ENCODE data around the gene DLG4.

DLG4 gene

GRCh38 chr17:7237761-7238419 is 18.3 kb upstream of the DLG4 start:
- TF ChIP-seq OSR1 (CRISPR knock-in tag; IDR thresholded peaks at IDR 0.05): no peak
- peak; percentile 3 for ATAC-seq

- ATAC-seq: no peak
- TF ChIP-seq, protein P1, sequence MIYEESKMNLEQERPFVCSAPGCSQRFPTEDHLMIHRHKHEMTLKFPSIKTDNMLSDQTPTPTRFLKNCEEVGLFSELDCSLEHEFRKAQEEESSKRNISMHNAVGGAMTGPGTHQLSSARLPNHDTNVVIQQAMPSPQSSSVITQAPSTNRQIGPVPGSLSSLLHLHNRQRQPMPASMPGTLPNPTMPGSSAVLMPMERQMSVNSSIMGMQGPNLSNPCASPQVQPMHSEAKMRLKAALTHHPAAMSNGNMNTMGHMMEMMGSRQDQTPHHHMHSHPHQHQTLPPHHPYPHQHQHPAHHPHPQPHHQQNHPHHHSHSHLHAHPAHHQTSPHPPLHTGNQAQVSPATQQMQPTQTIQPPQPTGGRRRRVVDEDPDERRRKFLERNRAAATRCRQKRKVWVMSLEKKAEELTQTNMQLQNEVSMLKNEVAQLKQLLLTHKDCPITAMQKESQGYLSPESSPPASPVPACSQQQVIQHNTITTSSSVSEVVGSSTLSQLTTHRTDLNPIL (CRISPR knock-in tag; IDR thresholded peaks at IDR 0.05; ENCODE audit: low read depth): no peak
- TF ChIP-seq ISL1 (CRISPR knock-in tag; IDR thresholded peaks at IDR 0.05): no peak
- TF ChIP-seq TOX (CRISPR knock-in tag; IDR thresholded peaks at IDR 0.05; ENCODE audit: borderline replicate concordance): no peak
- no peak for TF ChIP-seq CSRNP3 (CRISPR knock-in tag; IDR thresholded peaks at IDR 0.05)
- no peak for TF ChIP-seq CSDC2 (CRISPR knock-in tag; IDR thresholded peaks at IDR 0.05)
- TF ChIP-seq ZC3H10 (CRISPR knock-in tag; IDR thresholded peaks at IDR 0.05): no peak
- TF ChIP-seq OSR1 (CRISPR knock-in tag; IDR thresholded peaks at IDR 0.05): no peak
- TF ChIP-seq ESRRG (CRISPR knock-in tag; IDR thresholded peaks at IDR 0.05): no peak
- no peak for TF ChIP-seq TCF4 (CRISPR knock-in tag; IDR thresholded peaks at IDR 0.05; ENCODE audit: borderline replicate concordance)
- TF ChIP-seq ZNF8 (CRISPR knock-in tag; IDR thresholded peaks at IDR 0.05): no peak
- no peak for TF ChIP-seq ZFP30 (CRISPR knock-in tag; IDR thresholded peaks at IDR 0.05)
- no peak for TF ChIP-seq ZNF565 (CRISPR knock-in tag; conservative IDR thresholded peaks at IDR 0.05; ENCODE audit: low read depth)
- TF ChIP-seq RARB (CRISPR knock-in tag; IDR thresholded peaks at IDR 0.05): no peak
- TF ChIP-seq ZFP3 (CRISPR knock-in tag; IDR thresholded peaks at IDR 0.05): no peak
- no peak for TF ChIP-seq ARNTL (CRISPR knock-in tag; IDR thresholded peaks at IDR 0.05; ENCODE audit: borderline replicate concordance, low read depth)
- TF ChIP-seq, protein P2, sequence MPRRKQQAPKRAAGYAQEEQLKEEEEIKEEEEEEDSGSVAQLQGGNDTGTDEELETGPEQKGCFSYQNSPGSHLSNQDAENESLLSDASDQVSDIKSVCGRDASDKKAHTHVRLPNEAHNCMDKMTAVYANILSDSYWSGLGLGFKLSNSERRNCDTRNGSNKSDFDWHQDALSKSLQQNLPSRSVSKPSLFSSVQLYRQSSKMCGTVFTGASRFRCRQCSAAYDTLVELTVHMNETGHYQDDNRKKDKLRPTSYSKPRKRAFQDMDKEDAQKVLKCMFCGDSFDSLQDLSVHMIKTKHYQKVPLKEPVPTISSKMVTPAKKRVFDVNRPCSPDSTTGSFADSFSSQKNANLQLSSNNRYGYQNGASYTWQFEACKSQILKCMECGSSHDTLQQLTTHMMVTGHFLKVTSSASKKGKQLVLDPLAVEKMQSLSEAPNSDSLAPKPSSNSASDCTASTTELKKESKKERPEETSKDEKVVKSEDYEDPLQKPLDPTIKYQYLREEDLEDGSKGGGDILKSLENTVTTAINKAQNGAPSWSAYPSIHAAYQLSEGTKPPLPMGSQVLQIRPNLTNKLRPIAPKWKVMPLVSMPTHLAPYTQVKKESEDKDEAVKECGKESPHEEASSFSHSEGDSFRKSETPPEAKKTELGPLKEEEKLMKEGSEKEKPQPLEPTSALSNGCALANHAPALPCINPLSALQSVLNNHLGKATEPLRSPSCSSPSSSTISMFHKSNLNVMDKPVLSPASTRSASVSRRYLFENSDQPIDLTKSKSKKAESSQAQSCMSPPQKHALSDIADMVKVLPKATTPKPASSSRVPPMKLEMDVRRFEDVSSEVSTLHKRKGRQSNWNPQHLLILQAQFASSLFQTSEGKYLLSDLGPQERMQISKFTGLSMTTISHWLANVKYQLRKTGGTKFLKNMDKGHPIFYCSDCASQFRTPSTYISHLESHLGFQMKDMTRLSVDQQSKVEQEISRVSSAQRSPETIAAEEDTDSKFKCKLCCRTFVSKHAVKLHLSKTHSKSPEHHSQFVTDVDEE (CRISPR knock-in tag; IDR thresholded peaks at IDR 0.05): no peak
- no peak for TF ChIP-seq GLIS3 (CRISPR knock-in tag; IDR thresholded peaks at IDR 0.05)
These were observed 17.7 kb upstream of the DLG4 start for GRCh38 chr17:7237266-7237760.

GRCh38 chr17:7236808-7237207 is 17.2 kb upstream of the DLG4 start:
- TF ChIP-seq RARB (CRISPR knock-in tag; IDR thresholded peaks at IDR 0.05): no peak
- no peak for TF ChIP-seq GLIS3 (CRISPR knock-in tag; IDR thresholded peaks at IDR 0.05)
- TF ChIP-seq PPARA (CRISPR knock-in tag; IDR thresholded peaks at IDR 0.05; ENCODE audit: borderline replicate concordance): no peak
- no peak for TF ChIP-seq BACH2 (CRISPR knock-in tag; IDR thresholded peaks at IDR 0.05; ENCODE audit: borderline replicate concordance)
- TF ChIP-seq ZFP3 (CRISPR knock-in tag; IDR thresholded peaks at IDR 0.05): no peak
- no peak for ATAC-seq

DNA sequence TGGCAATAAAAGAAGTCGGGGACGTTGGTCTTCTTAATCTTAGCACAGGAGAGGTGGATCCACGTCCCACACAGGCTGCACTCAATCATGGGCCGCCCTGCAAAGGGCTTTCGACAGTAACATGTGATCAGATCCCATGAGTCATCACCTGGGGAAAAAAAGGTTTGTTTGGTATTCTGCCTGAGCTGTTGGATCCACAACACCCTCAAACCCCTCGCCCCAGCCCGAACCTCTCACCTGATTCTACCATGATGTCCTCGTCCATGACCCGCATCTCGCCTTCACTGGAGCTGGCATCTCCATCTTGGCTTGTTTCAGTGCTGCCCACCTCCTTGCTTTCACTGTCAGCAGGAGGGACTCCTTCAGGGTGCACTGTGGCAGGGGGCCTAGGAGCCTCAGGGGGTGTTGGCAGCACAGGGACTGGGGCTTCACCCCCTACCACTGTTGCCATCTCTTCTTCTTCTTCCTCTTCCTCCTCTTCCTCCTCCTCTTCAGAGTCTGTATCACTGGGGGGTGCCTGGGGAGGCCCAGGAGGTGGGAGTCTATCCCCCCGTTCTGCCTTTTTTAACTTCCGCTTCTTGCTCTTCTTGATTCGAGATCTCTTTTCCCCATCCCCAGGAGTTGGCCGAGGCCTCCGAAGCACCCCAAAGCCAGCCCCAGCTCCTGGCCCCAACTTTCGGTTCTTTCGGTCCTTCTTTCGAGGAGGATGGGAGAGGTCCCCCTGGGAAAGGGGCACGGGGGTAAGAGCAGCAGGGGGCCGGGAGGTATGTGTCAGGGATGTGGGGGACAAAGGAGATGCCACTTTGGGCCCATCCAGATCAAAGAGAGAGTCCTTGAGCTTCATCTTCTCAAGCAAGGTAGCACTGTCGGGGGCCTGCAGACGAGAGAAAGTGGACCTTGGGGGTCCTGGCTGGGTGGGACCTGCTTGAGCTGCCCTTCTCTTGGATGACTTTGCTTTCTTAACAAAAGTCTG is 16.3 kb upstream of the DLG4 start:
- ATAC-seq: no peak
- TF ChIP-seq ZNF565 (CRISPR knock-in tag; conservative IDR thresholded peaks at IDR 0.05; ENCODE audit: low read depth) (no peak), ARNTL (CRISPR knock-in tag; IDR thresholded peaks at IDR 0.05; ENCODE audit: borderline replicate concordance, low read depth) (no peak), OSR1 (CRISPR knock-in tag; IDR thresholded peaks at IDR 0.05) (no peak)
- TF ChIP-seq, protein P2 (CRISPR knock-in tag; IDR thresholded peaks at IDR 0.05): no peak
